ENCODE measurements around the gene ANKRD33B. TPM values are rescaled to one million over a fixed set of nuclear protein-coding genes. Genes with fewer than 3 reads are reported as not detected.

The ANKRD33B gene
- total and polyA plus RNA-seq, 11 donors: 0.98 to 33.8 (median 4.9) TPM

DNA sequence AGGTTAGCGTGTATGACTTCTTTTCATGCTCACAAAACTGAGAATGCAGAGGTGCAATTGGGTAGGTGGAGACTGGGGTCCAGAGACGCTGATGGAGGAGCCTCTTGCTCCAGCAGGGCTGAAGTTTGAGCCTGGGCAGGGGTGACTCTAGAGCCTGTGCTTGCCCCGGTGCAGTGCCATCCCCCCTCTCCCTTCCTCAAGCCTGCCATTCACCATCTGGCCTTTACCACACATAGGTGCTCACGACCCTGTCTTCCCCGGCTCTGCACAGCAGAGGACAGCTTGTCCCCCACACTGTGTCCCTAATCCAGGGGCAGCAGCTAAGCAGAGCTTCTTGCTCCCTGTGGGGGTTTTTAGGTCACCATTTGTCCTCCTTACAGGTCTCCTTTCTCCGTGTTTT, 110.7 kb downstream of the ANKRD33B start:
- DNase-seq (no peak), ATAC-seq (peak in 1 of 4 donors; percentile 15)
- Histone ChIP-seq H3K9me3 (peaks cover 0 to 7% (median 0%) of the 10 kb centered on the region in 12 donors), H3K4me1 (peaks cover 0 to 6% (median 0%) of the 10 kb centered on the region in 12 donors), H3K27me3 (peaks cover 0 to 7% (median 0%) of the 10 kb centered on the region in 9 donors), H3K27ac (no peak overlapping the region), H3K36me3 (peaks cover 0 to 22% (median 18%) of the 10 kb centered on the region in 9 donors), H3K4me3 (no peak overlapping the region)
- TF ChIP-seq POLR2A (IDR thresholded peaks at IDR 0.05) (no peak), CTCF (IDR thresholded peaks at IDR 0.05) (no peak)
- 62 to 69% (median 63%) methylated on average over 6 of the region's 6 CpGs for WGBS, 4 donors
- intact Hi-C loops (cut with DNase I): no loop called here

DNA sequence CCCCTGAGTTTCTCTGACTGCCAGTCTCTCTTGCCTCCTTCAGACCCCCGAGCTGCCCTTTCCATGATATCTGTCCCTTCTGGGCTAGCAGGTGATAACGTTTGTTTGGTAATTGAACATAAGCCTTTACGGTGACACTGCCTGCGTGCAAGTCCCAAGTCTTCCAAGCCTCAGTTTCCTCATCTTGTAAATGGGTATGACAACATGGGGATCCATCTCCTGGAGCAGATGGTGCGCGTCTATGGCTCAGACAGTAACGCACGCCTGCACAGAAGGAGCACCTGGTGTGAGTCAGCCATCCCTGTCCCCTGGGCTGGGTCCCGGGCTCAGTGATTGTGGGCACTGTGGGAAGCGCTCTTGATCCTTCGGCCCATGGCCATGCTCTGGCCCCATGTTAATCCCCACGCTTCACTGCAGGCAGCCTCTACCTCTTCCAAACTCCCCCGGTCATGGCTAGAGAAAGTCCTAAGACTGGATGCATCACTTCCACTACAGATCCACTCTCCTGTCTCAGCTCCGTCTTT, 111.4 kb downstream of the ANKRD33B start:
- TF ChIP-seq POLR2A (IDR thresholded peaks at IDR 0.05) (no peak), CTCF (IDR thresholded peaks at IDR 0.05) (no peak)
- Histone ChIP-seq H3K27ac (no peak overlapping the region), H3K4me3 (no peak overlapping the region), H3K4me1 (peaks cover 0 to 6% (median 0%) of the 10 kb centered on the region in 12 donors), H3K36me3 (peaks cover 0 to 29% (median 24%) of the 10 kb centered on the region in 9 donors), H3K9me3 (peaks cover 0 to 7% (median 0%) of the 10 kb centered on the region in 12 donors), H3K27me3 (peaks cover 0 to 7% (median 0%) of the 10 kb centered on the region in 9 donors)
- intact Hi-C loops (cut with DNase I): no loop called here
- ATAC-seq: no peak
- 80 to 88% (median 86%) methylated on average over 12 to 14 of the region's 14 CpGs for WGBS, 4 donors
- DNase-seq: no peak

- no peak for ATAC-seq
- intact Hi-C loops (cut with DNase I): no loop called here
These were observed 112.4 kb downstream of the ANKRD33B start for GRCh38 chr5:10676224-10676623.

GRCh38 chr5:10676946-10677345, 113.1 kb downstream of the ANKRD33B start:
- intact Hi-C loops (cut with DNase I): no loop called here
- DNase-seq: no peak

More at GRCh38 chr5:10676224-10676623, 112.4 kb downstream of the ANKRD33B start:
- Histone ChIP-seq H3K4me3 (no peak overlapping the region), H3K27me3 (peaks cover 0 to 7% (median 0%) of the 10 kb centered on the region in 9 donors), H3K27ac (no peak overlapping the region), H3K4me1 (peaks cover 0 to 3% (median 0%) of the 10 kb centered on the region in 12 donors), H3K9me3 (peaks cover 0 to 7% (median 0%) of the 10 kb centered on the region in 12 donors), H3K36me3 (peaks cover 0 to 37% (median 34%) of the 10 kb centered on the region in 9 donors)
- DNase-seq: no peak
- no peak for TF ChIP-seq POLR2A (IDR thresholded peaks at IDR 0.05)
- no peak for TF ChIP-seq CTCF (IDR thresholded peaks at IDR 0.05)
- WGBS, 4 donors: 61 to 66% (median 65%) methylated on average over 4 of the region's 4 CpGs

More at GRCh38 chr5:10676946-10677345, 113.1 kb downstream of the ANKRD33B start:
- H3K4me3 ChIP-seq: no peak overlapping the region
- no peak overlapping the region for H3K27ac ChIP-seq
- no peak for ATAC-seq
- peaks cover 0 to 3% (median 0%) of the 10 kb centered on the region in 12 donors for H3K4me1 ChIP-seq
- peaks cover 0 to 7% (median 0%) of the 10 kb centered on the region in 12 donors for H3K9me3 ChIP-seq
- 98 to 99% (median 98%) methylated on average over 1 of the region's 1 CpG for WGBS, 4 donors
- peaks cover 0 to 41% (median 35%) of the 10 kb centered on the region in 9 donors for H3K36me3 ChIP-seq
- TF ChIP-seq POLR2A (IDR thresholded peaks at IDR 0.05) (no peak), CTCF (IDR thresholded peaks at IDR 0.05) (no peak)
- peaks cover 0 to 7% (median 0%) of the 10 kb centered on the region in 9 donors for H3K27me3 ChIP-seq

All from heart left ventricle (tissue), 16 donors.